Astrocyte (in vitro differentiated cells and primary cell): ENCODE results near the gene SERHL2.
"Not testable (repeated sequence)": the region's sequence is repeated elsewhere in the genome, so short reads cannot be mapped to it uniquely, and the experiment has no call there.

Experiments used
- EZH2 ChIP-seq: IDR thresholded peaks from 2 replicates; pipeline ENCODE4 v1.6.1; 2012; ENCODE audit warnings: mild to moderate bottlenecking, low read length, inconsistent platforms; ENCODE audit not compliant: insufficient read depth
- TF ChIP-seq, protein P1 (sequence below): IDR thresholded peaks from 2 replicates; pipeline ENCODE4 v1.5.1; 2011; ENCODE audit warnings: low read depth, mild to moderate bottlenecking, inconsistent platforms, low read length, moderate library complexity; ENCODE audit not compliant: insufficient read depth

GRCh38 chr22:42517103-42517502, 36.7 kb upstream of the SERHL2 start:
- TF ChIP-seq, protein P1, sequence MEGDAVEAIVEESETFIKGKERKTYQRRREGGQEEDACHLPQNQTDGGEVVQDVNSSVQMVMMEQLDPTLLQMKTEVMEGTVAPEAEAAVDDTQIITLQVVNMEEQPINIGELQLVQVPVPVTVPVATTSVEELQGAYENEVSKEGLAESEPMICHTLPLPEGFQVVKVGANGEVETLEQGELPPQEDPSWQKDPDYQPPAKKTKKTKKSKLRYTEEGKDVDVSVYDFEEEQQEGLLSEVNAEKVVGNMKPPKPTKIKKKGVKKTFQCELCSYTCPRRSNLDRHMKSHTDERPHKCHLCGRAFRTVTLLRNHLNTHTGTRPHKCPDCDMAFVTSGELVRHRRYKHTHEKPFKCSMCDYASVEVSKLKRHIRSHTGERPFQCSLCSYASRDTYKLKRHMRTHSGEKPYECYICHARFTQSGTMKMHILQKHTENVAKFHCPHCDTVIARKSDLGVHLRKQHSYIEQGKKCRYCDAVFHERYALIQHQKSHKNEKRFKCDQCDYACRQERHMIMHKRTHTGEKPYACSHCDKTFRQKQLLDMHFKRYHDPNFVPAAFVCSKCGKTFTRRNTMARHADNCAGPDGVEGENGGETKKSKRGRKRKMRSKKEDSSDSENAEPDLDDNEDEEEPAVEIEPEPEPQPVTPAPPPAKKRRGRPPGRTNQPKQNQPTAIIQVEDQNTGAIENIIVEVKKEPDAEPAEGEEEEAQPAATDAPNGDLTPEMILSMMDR = not testable (repeated sequence)
- TF ChIP-seq EZH2 = not testable (repeated sequence)
